HT1080 (cell line): ENCODE results near the gene KANK3. TPM values are rescaled to one million over a fixed set of nuclear protein-coding genes. Genes with fewer than 3 reads are reported as not detected.
"Not testable (repeated sequence)": the region's sequence is repeated elsewhere in the genome, so short reads cannot be mapped to it uniquely, and the experiment has no call there.

Experiments
- DNase-seq: peaks from one replicate; pipeline ENCODE4 v3.0.0-alpha.2; 2015; ENCODE audit warnings: low read depth
- total RNA-seq: library from RNA; depleted of rRNA; stranded (reverse); fragments of >200 nt; shearing (Covaris generic); gene quantifications from 2 replicates; pipeline ENCODE4 v1.2.3, GENCODE V29; 2014

The KANK3 gene
- total RNA-seq, 1 experiment from 2014 or later, result not detected

DNA sequence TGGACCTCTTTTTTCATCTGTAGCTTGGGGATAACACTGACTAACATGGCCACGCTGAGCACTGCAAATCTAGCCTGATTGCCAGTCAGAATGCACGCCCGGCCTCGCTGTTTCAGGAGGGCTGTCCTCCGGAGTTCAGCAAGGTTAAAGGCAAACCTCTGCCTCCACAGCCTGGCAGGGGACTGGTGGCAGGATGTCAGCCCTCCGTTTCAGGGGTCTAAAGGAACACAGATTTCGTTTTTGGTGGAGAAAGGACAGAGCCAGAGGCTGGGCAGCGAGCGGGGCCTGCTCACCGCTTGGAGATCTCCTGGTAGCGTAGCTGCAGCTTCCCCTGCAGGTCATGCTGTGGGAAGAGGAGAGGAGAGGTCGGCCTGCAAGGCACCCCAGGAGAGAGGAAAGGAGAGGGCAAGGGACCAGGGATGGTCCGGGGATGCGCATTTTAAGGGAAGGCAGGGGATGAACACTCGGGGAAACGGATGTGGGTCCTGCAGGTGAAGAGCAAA lies 22.4 kb downstream of the KANK3 start:
- DNase-seq, result no peak

- DNase-seq, result no peak
Measured at GRCh38 chr19:8319807-8320520, 23.1 kb downstream of the KANK3 start.

GRCh38 chr19:8318835-8319234 lies 24.2 kb downstream of the KANK3 start:
- not testable (repeated sequence) for DNase-seq

DNA sequence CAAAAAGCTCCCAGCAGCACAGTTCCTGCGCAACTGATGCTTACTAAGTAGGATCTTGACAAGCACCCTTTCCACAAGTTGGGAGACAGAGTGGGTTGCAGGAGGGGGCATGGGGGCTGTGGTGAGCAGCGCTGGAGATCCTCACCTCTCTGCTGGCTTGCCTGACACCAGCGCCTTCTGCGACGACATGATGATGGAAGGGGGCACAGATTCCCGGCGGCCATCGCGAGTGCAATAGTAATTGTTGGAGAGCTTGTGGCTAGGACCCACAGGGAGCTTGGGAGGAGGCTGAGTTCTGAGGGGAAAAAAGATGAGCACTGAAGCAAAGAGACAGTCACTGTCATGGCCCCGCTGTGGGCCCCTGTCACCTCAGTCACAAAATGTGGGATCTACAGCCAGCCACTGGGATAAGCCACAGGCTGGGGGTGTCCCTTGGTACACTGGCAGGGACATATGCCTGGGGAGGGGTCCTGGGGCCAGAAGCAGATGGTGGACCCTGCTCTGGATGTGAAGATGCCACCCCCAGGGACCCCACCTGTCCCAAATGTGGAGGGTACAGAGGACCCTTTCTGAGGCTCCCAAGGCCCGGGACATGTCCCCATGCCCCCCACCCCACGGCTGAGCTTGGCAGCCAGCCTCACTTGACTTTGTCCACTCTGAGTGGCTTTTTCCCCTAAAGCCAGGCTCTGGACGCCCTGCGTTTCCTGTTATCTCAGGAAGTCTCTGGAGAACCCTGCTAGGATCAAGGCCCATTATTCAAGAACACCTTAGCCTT lies 26.5 kb downstream of the KANK3 start:
- DNase-seq, result no peak

DNA sequence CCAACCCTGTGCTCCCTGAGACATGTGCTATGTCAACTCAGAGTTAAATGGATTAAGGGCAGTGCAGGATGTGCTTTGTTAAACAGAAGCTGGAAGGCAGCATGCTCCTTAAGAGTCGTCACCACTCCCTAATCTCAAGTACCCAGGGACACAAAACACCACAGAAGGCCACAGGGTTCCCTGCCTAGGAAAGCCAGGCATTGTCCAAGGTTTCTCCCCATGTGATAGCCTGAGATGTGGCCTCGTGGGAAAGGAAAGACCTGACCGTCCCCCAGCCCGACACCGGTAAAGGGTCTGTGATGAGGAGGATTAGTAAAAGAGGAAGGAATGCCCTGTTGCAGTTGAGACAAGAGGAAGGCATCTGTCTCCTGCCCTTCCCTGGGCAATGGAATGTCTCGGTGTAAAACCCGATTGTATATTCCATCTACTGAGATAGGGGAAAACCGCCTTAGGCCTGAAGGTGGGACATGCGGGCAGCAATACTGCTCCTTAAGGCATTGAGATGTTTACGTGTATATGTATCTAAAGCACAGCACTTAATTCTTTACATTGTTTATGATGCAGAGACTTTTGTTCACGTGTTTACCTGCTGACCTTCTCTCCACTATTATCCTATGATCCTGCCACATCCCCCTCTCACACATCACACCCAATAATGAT lies 28.0 kb downstream of the KANK3 start:
- DNase-seq, result not testable (repeated sequence)

DNA sequence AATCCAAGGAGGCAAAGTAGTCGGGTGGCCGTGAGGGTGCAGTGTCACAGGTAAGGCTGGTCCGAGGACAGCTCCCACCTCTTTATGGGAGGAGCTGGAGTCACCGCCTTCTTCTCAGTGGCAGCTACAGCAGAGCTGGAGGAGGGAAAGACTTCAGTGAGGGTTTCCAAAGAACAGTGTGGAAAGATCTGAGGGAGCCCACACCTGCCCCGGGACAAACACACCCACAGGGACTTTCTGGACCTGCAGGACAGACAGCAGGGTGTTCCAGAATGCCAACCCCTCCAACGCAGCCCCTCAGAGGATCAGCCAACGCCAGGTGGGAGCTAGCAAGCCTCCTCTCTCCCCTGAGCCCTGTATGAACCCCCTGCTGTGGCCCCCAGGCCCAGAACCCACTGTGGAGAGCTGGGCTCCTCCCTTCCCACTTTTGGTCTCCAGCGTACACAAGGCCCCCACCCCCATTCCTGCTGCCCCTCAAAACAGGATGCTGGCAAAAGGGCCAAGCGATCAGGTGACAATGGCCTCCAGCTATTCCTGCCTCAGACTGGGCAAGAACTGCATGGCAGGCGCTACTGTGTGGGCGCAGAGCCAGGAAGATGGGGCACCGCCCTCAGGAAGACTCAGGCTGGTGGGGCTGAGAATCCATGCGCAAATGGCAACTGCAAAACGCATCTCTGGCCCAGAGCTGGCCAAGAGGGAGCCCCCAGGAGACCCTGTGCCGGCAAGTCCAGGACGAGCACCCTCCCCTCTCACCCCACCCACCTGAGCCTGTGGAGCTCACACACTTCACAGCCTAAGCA lies 31.4 kb downstream of the KANK3 start:
- DNase-seq, result no peak

GRCh38 chr19:8310342-8311055 lies 32.6 kb downstream of the KANK3 start:
- no peak for DNase-seq

DNA sequence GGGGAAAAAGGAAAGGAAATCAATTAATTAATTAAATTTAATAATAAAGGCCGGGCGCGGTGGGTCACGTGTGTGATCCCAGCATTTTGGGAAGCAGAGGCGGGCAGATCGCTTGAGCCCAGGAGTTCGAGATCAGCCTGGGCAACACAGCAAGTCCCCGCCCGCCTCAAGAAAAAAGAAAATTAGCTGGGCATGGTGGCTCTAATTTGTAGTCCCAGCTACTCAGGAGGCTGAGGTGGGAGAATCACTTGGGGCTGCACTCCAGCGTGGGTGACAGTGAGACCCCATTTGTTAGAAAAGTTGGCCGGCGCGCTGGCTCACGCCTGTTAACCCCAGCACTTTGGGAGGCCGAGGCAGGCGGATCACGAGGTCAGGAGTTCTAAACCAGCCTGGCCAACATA lies 34.2 kb downstream of the KANK3 start:
- no peak for DNase-seq

DNA sequence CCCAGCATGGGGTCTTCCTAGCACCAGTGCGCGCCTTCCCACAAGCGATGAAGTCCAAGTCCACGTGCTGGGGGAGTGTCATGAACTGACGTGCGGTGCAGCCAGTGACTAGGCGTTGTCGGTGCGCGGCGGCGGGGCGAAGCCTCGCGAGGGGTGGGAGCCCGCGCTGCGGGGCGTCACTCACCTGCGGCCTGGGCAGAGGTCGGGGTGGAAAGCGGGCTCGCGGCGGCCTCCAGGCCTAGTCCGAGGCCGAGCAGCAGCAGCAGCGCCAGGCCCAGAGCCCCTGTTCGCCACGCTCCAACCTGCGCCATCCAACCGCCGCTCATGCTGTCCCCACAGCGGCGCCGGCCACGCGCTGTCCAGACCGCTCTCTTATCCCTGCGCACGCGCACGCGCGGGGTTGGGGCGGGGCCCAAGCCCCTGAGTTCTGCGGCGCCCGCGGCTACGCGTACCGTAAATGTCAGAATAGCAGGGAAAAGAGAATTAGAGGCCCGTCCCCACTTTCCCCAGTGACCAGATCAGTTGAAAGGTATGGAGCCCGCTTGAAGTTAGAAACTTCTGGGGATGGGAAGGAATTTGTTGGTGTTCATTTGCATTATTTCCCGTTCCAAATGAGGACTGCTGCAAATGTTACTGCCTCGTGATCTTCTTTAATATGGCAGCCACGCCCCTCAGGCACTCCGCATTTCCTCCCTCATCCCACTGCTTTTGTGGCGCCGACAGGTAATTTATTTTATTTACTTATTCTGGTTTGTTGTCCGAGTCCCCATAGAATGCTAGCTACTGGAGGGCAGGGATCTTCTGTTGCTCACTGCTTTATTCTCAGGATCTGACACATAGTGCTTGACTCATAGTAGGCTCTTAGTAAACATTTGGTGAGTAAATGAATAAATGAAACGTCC lies 34.8 kb downstream of the KANK3 start, which contains the start of gene CD320:
Gene CD320 (minus strand): TSS at position 394 of the 902 bp plus-strand sequence. CDS start 68 bp downstream, at position 326.
- peak; percentile 86 for DNase-seq

DNA sequence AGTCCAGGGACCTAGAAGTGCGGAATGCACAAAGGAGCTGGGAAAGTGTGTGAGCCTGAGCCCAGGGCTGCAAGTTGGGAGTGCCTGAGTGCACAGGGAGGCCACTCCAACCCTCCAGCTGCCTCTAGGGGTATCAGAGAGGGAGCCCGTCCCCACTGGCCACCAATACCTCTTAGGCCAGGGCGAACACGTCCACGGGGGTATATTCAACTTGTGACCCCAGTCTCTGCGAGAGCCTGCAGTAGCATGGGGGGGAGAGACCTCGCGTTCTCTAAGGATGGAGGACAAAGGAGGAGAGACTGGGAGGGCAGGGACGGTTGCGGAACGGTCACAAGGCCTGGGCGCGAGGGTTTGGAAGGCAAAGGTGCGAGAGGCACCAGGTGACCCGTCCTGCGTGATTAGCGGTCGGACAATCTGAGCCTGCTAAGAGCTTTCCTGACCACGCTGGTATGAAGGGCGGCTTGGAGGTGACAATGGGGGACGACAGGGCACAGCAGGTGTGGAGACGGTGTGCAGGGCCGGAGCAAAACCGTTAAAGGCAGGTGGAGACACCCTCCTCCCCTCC lies 35.6 kb downstream of the KANK3 start:
- no peak for DNase-seq

DNA sequence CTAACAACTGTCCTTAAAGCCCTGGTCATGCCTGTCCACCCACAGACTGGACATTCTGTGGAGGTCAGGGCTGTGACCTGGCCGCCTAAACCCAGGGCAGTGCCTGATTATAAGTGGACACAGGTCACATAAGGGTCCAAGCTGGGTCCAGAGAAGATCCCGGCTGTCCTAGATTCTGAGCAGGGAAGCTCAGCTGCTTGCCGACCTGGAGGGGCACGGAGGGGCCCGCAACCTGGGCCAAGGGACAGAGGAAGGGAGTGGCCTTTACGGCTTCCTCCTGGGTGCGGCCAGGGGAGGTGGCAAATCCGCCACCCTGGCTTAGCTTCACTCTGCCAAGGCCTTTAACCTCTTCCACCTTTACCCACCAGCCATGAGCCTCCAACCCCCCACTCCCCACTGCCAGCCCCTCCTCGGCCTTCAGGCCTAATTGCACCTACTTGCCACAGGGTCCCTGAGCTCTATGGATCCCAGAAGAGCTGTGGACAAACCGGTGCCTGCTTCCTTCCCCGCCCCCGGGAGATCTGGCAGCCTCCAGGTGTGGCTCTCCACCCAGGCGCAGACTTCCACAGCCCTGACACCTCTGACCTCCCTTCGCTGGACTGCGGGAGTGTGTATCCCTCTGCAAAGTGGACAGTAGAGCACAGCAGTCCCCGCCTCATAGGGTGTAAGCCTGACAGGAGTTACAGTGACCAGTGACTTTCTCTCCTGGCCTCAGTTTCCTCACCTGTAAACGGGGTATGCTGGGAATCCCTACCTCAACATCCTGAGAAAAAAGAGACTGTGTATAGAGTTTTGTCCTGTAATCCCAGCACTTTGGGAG lies 36.6 kb downstream of the KANK3 start:
- DNase-seq, result no peak

DNA sequence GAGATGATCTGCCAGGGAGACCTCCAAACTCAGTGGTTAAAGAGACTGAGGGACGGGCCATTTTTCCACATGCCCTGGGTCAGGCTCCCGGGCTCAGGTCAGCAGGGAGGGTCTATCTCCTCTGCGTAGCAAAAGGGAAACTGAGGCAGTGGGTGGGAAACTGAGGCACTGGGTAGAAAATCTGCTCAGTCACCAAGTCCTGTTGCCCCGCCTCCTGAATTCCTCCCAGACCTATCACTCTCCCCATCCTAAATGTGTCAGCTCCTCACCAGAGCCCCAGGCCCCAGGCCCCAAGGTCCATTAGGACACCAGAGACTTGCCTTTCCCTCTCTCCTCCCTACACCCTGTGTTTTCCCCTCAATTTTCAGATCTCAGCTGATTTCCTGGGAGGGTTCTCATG lies 37.3 kb downstream of the KANK3 start:
- no peak for DNase-seq

DNA sequence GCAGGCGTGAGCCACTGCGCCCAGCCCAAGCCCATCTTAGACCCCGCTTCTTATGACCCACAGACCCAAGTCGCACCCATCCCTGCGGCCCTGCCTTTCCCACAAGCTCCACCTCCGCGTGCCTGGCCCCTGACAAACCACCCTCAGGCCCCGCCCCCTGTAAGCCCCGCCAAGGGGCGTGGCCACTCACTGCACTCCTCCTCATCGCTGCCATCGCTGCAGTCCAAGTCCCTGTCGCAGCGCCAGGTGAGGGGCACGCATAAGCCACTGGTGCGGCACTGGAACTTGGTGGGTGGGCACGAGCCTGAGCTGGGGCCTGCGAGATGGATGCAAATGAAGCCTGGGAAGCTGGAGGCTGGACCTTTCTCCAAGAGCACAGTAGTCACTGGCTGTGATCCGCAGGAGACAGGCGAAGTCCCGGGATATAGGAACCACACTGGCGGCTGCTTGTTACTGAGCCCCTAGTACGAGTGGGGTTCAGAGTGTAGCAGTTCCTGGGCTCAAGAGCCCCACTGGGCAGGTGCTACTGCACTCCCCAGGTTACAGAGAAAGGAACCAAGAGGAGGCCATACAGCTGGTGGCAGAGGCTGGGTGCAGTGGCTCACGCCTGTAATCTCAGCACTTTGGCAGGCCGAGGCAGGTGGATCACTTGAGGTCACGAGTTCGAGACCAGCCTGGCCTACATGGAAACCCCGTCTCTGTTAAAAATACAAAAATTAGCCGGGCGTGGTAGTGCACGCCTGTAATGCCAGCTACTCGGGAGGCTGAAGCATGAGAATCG lies 38.0 kb downstream of the KANK3 start:
- DNase-seq, result no peak

DNA sequence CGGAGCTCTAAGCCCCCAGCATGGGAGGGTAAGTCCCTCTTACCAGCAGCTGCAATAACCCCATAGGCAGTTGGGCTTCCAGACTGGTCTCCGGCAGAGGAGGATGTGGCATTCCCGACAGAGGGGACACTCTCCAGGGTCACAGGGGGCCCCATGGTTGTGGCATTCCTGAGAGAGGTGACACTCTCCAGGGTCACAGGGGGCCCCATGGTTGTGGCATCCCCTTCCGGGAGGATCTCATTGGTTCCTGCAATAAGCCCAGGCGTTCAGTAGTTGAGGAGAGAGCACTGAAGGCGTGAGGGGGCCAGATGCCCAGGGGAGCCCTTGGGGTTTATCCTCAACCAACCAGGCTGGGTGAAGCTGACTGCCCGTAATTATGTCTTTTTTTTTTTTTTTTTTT lies 40.3 kb downstream of the KANK3 start:
- no peak for DNase-seq

DNA sequence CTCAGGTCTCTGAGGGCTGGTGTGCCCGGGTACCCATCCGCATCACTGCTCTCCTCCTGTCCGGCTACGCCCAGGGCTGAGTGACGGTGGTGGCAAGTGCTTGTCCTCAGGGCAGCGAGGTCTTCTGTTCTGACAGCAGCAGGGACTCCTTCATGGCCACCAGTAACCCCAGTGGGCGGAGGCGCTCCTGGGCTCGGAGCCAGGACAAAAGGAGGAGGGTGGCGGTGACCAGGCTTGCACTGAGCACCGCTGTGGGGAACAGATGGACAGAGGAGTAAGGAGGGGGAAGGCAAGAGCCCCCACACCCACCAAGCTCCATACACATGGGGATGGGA lies 40.7 kb downstream of the KANK3 start:
- DNase-seq, result no peak

GRCh38 chr19:8291337-8291736 lies 51.7 kb downstream of the KANK3 start:
- not testable (repeated sequence) for DNase-seq

DNA sequence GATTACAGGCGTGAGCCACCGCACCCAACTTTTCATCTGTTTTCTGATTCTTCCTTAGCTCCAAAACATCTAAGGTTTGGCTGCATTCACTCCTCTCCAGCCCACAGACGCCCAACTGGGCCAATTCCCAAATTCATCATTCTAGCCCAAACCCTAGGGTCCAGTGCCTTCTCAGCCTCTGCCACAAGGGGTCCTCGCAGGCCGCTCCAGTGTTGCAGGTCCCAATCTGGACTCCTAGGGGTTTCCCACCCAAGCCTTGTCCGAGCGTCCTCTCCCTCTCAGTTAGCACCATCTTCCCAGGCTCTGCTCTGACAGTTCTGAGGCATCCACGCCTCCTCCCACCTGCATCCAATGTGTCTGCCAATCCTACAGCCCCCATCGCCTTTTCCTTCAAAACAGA lies 66.6 kb downstream of the KANK3 start:
- DNase-seq, result not testable (repeated sequence)
